SK-N-SH treated with all-trans-retinoic acid at 6 μM for 48 hours (cell line): ENCODE measurements around the gene CHCHD4.

Experiments used
- ATAC-seq: fragments of 200-7000 bp; cut with Tn5 transposase; 3 replicates; pipeline ENCODE4 v1.9.1; 2020; ENCODE audit warnings: mild to moderate bottlenecking, moderate library complexity
- ARNTL ChIP-seq: fragments of 450-650 bp; formaldehyde crosslinking; IDR thresholded peaks from 2 replicates; pipeline ENCODE4 v1.5.0; 2020; ENCODE audit warnings: low read depth, mild to moderate bottlenecking, moderate library complexity, borderline replicate concordance
- CSDC2 ChIP-seq: fragments of 250-450 bp; sonication (Bioruptor Pico); IDR thresholded peaks from 2 replicates; pipeline ENCODE4 v1.5.0; 2020; ENCODE audit warnings: mild to moderate bottlenecking, moderate library complexity
- ESRRG ChIP-seq: fragments of 250-450 bp; sonication (Bioruptor Pico); IDR thresholded peaks from 2 replicates; pipeline ENCODE4 v1.6.1; 2021; ENCODE audit warnings: mild to moderate bottlenecking
- GLIS3 ChIP-seq: fragments of 250-450 bp; sonication (Bioruptor Pico); IDR thresholded peaks from 2 replicates; pipeline ENCODE4 v1.5.0; 2020; ENCODE audit warnings: mild to moderate bottlenecking, moderate library complexity
- ISL1 ChIP-seq: fragments of 250-450 bp; sonication (Bioruptor Pico); IDR thresholded peaks from 2 replicates; pipeline ENCODE4 v2.1.2; 2022; ENCODE audit warnings: mild to moderate bottlenecking, moderate library complexity
- OSR1 ChIP-seq: fragments of 250-450 bp; sonication (Bioruptor Pico); IDR thresholded peaks from 2 replicates; pipeline ENCODE4 v1.8.0; 2022; ENCODE audit warnings: moderate library complexity, mild to moderate bottlenecking, inconsistent platforms
- PPARA ChIP-seq: fragments of 250-450 bp; sonication (Bioruptor Pico); IDR thresholded peaks from 2 replicates; pipeline ENCODE4 v1.5.0; 2020; ENCODE audit warnings: mild to moderate bottlenecking, borderline replicate concordance
- RARB ChIP-seq: fragments of 250-450 bp; sonication (Bioruptor Pico); IDR thresholded peaks from 2 replicates; pipeline ENCODE4 v1.8.0; 2021; ENCODE audit warnings: mild to moderate bottlenecking, moderate library complexity
- SNAI2 ChIP-seq: fragments of 250-450 bp; sonication (Bioruptor Pico); IDR thresholded peaks from 2 replicates; pipeline ENCODE4 v1.5.0; 2020; ENCODE audit warnings: mild to moderate bottlenecking, moderate library complexity
- TCF4 ChIP-seq: fragments of 250-450 bp; sonication (Bioruptor Pico); IDR thresholded peaks from 2 replicates; pipeline ENCODE4 v1.8.0; 2021; ENCODE audit warnings: mild to moderate bottlenecking, moderate library complexity, borderline replicate concordance
- TOX ChIP-seq: fragments of 250-450 bp; sonication (Bioruptor Pico); IDR thresholded peaks from 2 replicates; pipeline ENCODE4 v1.8.0; 2021; ENCODE audit warnings: mild to moderate bottlenecking, moderate library complexity, borderline replicate concordance
- ZC3H10 ChIP-seq: fragments of 250-450 bp; sonication (Bioruptor Pico); IDR thresholded peaks from 2 replicates; pipeline ENCODE4 v1.5.1; 2021; ENCODE audit warnings: mild to moderate bottlenecking, moderate library complexity
- ZFP3 ChIP-seq: fragments of 250-450 bp; sonication (Bioruptor Pico); IDR thresholded peaks from 2 replicates; pipeline ENCODE4 v1.5.0; 2020; ENCODE audit warnings: mild to moderate bottlenecking, moderate library complexity
- ZFP30 ChIP-seq: fragments of 450-650 bp; formaldehyde crosslinking; IDR thresholded peaks from 2 replicates; pipeline ENCODE4 v1.5.0; 2022; ENCODE audit warnings: mild to moderate bottlenecking, moderate library complexity
- ZNF565 ChIP-seq: fragments of 450-650 bp; formaldehyde crosslinking; conservative IDR thresholded peaks from 2 replicates; pipeline ENCODE4 v1.5.0; 2020; ENCODE audit warnings: low read depth, mild to moderate bottlenecking, moderate library complexity
- ZNF70 ChIP-seq: fragments of 450-650 bp; formaldehyde crosslinking; IDR thresholded peaks from 2 replicates; pipeline ENCODE4 v1.5.0; 2020; ENCODE audit warnings: mild to moderate bottlenecking, moderate library complexity
- ZNF8 ChIP-seq: fragments of 450-650 bp; formaldehyde crosslinking; IDR thresholded peaks from 2 replicates; pipeline ENCODE4 v1.5.0; 2020; ENCODE audit warnings: mild to moderate bottlenecking, moderate library complexity
- TF ChIP-seq, protein P1 (sequence below): fragments of 250-450 bp; sonication (Bioruptor Pico); IDR thresholded peaks from 2 replicates; pipeline ENCODE4 v1.5.1; 2020; ENCODE audit warnings: low read depth, mild to moderate bottlenecking, moderate library complexity
- TF ChIP-seq, protein P2 (sequence below): fragments of 250-450 bp; sonication (Bioruptor Pico); IDR thresholded peaks from 2 replicates; pipeline ENCODE4 v1.8.0; 2021; ENCODE audit warnings: low read depth, mild to moderate bottlenecking, moderate library complexity, borderline replicate concordance
- TF ChIP-seq, protein P3 (sequence below): fragments of 250-450 bp; sonication (Bioruptor Pico); IDR thresholded peaks from 2 replicates; pipeline ENCODE4 v1.5.1; 2021; ENCODE audit warnings: mild to moderate bottlenecking, moderate library complexity
- TF ChIP-seq, protein P4 (sequence below): fragments of 250-450 bp; sonication (Bioruptor Pico); IDR thresholded peaks from 2 replicates; pipeline ENCODE4 v1.5.0; 2020; ENCODE audit warnings: mild to moderate bottlenecking, moderate library complexity

Gene CHCHD4

GRCh38 chr3:14138878-14139655, 14.4 kb upstream of the CHCHD4 start:
- TF ChIP-seq ISL1, result no peak
- TF ChIP-seq, protein P1, sequence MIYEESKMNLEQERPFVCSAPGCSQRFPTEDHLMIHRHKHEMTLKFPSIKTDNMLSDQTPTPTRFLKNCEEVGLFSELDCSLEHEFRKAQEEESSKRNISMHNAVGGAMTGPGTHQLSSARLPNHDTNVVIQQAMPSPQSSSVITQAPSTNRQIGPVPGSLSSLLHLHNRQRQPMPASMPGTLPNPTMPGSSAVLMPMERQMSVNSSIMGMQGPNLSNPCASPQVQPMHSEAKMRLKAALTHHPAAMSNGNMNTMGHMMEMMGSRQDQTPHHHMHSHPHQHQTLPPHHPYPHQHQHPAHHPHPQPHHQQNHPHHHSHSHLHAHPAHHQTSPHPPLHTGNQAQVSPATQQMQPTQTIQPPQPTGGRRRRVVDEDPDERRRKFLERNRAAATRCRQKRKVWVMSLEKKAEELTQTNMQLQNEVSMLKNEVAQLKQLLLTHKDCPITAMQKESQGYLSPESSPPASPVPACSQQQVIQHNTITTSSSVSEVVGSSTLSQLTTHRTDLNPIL (CRISPR knock-in tag), result no peak
- TF ChIP-seq PPARA (CRISPR knock-in tag), result no peak
- no peak for TF ChIP-seq GLIS3 (CRISPR knock-in tag)
- no peak for TF ChIP-seq TCF4
- TF ChIP-seq ZC3H10 (CRISPR knock-in tag), result no peak
- TF ChIP-seq OSR1 (CRISPR knock-in tag), result no peak
- TF ChIP-seq, protein P2, sequence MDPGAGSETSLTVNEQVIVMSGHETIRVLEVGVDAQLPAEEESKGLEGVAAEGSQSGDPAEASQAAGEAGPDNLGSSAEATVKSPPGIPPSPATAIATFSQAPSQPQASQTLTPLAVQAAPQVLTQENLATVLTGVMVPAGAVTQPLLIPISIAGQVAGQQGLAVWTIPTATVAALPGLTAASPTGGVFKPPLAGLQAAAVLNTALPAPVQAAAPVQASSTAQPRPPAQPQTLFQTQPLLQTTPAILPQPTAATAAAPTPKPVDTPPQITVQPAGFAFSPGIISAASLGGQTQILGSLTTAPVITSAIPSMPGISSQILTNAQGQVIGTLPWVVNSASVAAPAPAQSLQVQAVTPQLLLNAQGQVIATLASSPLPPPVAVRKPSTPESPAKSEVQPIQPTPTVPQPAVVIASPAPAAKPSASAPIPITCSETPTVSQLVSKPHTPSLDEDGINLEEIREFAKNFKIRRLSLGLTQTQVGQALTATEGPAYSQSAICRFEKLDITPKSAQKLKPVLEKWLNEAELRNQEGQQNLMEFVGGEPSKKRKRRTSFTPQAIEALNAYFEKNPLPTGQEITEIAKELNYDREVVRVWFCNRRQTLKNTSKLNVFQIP (CRISPR knock-in tag), result no peak
- no peak for TF ChIP-seq ZNF70 (CRISPR knock-in tag)
- no peak for TF ChIP-seq ZNF8 (CRISPR knock-in tag)
- TF ChIP-seq TOX (CRISPR knock-in tag), result no peak
- TF ChIP-seq RARB, result no peak
- TF ChIP-seq, protein P3, sequence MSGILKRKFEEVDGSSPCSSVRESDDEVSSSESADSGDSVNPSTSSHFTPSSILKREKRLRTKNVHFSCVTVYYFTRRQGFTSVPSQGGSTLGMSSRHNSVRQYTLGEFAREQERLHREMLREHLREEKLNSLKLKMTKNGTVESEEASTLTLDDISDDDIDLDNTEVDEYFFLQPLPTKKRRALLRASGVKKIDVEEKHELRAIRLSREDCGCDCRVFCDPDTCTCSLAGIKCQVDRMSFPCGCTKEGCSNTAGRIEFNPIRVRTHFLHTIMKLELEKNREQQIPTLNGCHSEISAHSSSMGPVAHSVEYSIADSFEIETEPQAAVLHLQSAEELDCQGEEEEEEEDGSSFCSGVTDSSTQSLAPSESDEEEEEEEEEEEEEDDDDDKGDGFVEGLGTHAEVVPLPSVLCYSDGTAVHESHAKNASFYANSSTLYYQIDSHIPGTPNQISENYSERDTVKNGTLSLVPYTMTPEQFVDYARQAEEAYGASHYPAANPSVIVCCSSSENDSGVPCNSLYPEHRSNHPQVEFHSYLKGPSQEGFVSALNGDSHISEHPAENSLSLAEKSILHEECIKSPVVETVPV (CRISPR knock-in tag), result no peak
- TF ChIP-seq ESRRG, result no peak
- TF ChIP-seq, protein P4, sequence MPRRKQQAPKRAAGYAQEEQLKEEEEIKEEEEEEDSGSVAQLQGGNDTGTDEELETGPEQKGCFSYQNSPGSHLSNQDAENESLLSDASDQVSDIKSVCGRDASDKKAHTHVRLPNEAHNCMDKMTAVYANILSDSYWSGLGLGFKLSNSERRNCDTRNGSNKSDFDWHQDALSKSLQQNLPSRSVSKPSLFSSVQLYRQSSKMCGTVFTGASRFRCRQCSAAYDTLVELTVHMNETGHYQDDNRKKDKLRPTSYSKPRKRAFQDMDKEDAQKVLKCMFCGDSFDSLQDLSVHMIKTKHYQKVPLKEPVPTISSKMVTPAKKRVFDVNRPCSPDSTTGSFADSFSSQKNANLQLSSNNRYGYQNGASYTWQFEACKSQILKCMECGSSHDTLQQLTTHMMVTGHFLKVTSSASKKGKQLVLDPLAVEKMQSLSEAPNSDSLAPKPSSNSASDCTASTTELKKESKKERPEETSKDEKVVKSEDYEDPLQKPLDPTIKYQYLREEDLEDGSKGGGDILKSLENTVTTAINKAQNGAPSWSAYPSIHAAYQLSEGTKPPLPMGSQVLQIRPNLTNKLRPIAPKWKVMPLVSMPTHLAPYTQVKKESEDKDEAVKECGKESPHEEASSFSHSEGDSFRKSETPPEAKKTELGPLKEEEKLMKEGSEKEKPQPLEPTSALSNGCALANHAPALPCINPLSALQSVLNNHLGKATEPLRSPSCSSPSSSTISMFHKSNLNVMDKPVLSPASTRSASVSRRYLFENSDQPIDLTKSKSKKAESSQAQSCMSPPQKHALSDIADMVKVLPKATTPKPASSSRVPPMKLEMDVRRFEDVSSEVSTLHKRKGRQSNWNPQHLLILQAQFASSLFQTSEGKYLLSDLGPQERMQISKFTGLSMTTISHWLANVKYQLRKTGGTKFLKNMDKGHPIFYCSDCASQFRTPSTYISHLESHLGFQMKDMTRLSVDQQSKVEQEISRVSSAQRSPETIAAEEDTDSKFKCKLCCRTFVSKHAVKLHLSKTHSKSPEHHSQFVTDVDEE (CRISPR knock-in tag), result no peak
- TF ChIP-seq CSDC2 (CRISPR knock-in tag), result no peak
- TF ChIP-seq ARNTL (CRISPR knock-in tag), result no peak
- ATAC-seq, result no peak

DNA sequence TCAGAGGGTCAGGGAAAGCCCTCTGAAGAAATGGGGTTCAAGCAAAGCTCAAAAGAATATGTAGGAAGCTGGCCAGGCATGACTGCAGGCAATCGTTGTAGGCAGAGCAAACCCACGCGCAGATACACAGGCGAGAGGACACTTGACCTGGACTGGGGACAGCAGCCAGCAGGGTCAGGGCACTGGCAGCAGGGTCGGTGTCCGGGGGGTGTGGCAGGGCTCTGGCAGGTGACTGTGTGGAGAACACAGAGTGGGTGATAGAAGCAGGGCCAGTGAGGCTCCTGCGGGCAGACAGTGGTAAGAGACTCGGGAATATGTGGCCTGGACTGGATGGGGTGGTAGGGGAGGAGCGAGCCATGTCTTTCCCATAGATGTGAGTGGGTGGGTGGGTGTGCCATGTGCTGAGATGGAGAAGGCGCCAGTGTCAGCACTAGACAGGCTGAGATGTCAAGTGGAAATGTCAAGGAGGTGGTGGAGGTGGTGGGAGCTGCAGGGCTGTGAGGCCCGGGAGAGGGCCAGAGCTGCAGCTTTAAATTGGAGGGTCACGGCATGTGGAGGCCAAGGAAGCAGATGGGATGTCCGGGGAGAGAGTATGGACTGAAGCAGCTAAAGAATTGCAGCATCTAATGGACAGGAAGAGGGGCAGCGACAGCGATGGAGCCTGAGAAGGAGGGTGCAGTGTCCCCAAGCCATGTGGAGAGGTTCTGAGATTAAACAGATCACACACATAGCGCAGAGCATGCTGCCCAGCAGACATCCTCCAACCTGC, 13.6 kb upstream of the CHCHD4 start:
- TF ChIP-seq PPARA (CRISPR knock-in tag) (no peak), GLIS3 (CRISPR knock-in tag) (no peak), ZFP3 (no peak), ZNF70 (CRISPR knock-in tag) (no peak), ZC3H10 (CRISPR knock-in tag) (no peak), ZNF8 (CRISPR knock-in tag) (no peak), SNAI2 (CRISPR knock-in tag) (no peak), CSDC2 (CRISPR knock-in tag) (no peak), TOX (CRISPR knock-in tag) (no peak), OSR1 (CRISPR knock-in tag) (no peak), ARNTL (CRISPR knock-in tag) (no peak), ESRRG (no peak), TCF4 (no peak), ZNF565 (CRISPR knock-in tag) (no peak), ZFP30 (CRISPR knock-in tag) (no peak)
- TF ChIP-seq, protein P4 (CRISPR knock-in tag), result no peak
- TF ChIP-seq, protein P3 (CRISPR knock-in tag), result no peak
- TF ChIP-seq, protein P1 (CRISPR knock-in tag), result no peak
- ATAC-seq, result no peak
